Pons (tissue), 1 donor: ENCODE results near the gene CST9L.
"Not testable (repeated sequence)": the region's sequence is repeated elsewhere in the genome, so short reads cannot be mapped to it uniquely, and the experiment has no call there.

ENCODE experiments used
- DNase-seq: peaks from one replicate; pipeline ENCODE4 v3.0.0-alpha.2; 2016; ENCODE audit warnings: low spot score

CST9L gene

DNA sequence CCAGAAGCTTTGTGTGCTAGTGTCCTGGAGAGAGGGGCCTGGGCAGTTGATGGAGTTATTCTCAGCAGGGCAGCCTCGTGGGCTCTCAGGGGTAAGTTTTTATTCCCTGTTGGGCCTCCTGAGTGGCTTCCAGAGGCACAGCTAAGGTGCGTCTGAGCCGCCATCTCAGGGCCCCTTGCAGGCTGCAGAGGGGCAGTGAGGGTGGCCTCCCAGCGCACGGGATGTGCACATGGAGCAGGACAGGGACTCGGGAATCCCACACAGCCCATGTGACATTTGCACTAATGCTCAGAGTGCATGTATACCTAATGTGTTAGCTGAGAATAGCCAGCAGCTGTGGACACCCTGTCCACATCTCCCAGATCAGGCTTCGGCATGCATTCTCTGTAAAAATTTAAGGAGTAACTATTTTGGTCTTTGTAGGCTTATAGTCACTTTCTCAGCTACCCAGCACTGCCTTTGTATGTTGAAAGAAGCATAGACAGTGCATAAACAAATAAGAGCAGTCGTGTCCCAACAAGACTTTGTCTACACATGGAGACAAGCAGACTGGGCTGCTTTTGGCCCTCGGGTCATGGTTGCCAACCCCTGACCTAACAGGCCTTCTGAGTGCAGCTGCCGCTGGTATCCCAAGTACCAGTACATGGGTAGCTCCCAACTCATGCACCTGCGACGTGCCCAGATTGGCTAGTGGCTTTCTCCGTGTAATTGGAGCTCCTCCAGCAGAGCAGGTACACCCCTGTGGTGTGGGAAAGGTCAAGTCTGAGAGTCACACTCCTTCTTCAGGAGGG lies 18.6 kb upstream of the CST9L start:
- no peak for DNase-seq

DNA sequence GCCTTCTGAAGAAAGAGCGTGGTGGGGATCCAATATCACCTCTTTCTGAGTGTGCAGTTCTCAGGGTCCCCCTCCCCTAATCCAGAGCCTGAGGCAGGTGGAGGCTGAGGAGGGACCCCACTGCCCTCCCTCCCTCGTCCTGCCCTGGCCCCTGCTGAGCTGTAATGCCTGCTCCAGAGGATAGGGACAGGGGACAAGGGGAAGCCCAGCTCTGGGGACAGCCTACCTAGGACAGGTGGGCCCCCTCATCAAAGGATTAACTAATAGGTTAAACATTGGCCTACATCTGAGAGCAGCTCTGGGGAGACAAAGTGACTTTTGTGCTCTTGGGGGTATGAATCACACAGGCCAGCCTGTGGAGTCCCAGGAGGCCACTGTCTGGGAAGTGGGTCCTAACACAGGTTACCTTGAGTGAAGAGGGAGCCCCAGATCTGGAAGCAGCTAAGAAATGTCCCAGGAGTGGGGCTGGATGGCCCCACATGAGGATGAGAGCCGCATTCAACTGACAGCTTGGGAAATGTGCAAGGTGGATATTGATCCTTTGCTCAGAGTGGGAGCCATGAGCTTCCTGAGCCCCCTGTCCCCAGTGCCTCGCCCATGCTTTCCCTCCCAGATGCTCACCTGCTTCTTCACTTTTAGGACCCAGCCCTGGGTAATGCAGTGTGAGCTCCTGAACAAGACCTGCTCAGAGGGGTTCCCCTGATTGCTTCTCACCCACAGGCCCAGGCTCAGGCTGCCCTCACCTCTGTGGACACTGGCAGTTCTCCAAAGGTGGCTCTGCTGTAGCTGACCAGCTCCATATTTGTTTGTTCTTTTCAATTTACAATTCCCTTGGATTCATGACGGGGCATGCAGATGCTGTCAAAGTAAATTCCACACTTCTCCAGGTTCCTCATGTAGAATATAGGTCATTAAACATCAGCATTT lies 17.8 kb upstream of the CST9L start:
- no peak for DNase-seq

DNA sequence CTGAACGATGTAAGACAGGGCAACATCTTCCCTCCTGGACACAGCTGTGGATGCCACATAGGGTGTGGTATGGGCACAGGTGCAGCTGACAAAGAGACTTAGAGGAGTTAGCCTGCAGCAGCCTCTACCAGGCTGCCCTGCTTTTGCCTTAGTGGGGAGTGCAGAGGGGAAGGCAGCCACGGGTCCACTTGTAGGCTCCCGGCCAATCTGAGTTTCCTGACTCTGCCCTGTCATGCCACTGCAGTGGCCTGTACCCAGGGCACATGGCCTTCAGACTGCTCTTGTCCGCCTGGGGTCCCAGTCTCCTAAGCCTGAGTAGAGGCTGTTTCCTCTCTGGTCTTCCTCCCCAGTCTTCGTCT lies 17.1 kb upstream of the CST9L start:
- DNase-seq, result no peak

DNA sequence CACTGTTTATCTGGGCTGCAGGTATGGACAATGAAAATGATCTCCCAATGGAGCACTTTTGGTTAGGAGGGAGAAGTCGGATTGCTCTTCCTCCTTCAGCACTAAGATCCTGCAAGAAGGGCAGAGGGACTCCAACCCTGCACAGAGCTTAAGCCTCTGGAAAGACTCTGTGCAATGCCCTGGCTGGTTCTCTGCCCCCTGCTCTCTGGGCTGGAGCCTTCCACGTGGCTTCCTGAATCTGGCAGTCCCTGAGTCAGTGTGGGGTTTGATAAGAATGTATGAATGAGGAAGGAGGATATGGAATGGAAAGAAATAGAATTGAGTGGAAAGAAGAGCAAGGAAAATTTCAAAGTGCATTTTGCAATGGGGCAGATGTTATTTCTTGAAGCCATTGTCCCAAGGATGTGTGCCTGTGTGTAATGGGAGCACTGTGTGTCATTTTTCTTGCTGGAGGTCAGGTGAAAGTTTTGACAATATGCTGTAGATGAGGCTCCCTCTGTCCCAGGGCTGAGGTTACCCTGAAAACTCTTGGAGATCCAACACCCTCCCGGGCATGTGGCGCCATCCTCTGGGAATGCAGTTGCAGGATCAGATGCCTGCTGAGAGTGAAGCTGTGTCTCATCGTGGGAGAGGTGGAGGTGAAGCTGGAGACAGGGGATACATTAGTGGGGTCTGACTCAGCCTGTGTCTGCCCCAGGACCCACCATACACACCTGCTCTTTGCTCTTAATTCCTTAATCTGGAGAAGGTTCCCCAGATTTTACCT lies 16.3 kb upstream of the CST9L start:
- DNase-seq, result no peak

DNA sequence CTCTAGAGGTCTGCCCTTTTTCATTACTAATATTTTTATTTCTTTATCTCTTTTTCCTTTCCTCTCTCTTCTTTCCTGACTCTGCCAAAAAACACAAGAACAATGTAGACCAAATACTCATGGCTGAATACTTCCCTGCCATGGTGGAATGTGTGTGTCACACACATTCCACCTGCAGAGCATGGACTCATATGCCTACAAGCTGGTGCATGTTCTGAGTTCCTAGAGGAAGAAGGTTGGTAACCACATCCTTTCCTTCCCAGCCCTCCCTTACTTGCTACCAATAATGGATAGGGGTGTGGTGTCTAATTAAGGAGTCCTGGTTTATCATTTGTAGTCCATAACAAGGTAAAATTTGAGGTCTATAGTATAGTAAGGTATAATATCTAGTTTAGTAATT lies 15.2 kb upstream of the CST9L start:
- no peak for DNase-seq

DNA sequence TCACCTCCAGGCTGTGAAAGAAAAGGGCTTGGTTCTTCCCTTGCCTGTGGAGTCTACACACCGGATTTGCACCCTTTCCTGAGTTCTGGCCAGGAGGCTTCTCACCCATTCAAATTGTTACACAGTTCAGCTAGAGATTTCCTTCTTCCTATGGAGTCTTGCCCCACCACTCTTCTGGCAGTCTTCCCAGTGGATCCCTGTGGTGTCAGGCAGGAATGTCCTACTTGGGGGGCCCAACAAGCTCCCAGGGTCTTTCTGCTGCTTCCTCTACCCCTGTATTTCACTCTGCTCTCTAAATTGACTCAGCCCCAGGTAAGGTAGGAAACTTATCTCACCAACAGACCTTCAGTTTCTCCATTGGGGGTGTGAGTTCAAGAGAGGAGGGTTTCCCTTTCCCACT lies 14.0 kb upstream of the CST9L start:
- no peak for DNase-seq

DNA sequence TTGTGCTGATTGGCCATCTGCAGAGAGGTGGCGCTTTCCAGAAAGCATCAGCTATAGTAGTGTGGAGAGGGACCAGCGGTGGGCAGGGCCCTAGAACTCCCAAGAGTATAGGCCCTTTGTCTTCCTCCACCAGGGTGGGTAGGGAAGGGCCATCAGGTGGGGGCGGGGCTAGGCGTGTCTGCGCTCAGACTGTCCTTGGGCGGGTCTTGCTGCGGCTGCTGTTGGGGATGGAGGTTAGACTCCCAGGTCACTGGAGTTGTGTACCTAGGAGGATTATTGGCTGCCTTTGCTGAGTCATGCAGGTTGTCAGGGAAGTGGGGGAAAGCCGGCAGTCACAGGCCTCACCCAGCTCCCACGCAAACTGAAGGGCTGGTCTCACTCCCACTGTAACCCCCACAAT lies 13.5 kb upstream of the CST9L start:
- not testable (repeated sequence) for DNase-seq

DNA sequence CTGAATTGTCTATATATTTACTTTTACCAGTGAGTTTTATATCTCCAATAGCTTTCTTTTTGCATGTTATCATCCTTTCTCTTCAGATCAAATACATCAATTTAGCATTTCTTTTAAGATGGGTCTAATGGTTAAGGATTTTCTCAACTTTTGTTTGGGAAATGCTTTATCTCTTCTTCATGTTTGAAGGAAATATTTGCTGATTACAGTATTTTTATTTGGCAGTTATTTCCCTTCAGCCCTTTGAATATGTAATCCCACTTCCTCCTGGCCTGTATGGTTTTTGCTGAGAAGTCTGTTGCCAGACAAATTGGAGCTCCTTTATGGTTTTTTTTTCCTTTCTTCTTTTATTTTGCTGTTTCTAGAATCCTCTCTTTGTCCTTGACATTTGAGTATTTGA lies 6.7 kb upstream of the CST9L start:
- no peak for DNase-seq

DNA sequence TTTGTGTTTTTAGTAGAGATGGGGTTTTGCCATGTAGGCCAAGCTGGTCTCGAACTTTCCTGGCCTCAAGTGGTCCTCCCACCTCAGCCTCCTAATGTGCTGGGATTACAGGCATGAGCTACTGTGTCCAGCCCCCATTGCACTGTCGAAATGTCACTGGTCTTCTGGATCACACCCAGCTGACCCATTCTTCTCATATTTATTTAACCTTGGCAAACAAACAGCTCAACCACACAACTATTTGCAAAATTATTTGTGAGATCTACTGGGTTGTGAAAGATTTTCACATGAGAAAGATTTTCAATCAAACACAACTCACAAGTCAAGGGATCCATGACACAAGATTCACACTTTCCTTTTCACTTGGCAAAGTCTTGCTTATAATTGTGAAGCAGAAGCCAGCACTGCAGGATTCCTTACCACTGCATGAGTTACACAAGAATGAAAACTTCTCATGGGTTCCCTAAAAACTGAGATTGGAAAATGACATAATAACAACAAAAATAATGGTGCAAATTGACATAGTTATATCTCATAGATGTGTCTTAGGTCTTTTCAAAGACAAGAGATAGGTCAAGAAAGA lies 2.0 kb upstream of the CST9L start:
- DNase-seq, result no peak

DNA sequence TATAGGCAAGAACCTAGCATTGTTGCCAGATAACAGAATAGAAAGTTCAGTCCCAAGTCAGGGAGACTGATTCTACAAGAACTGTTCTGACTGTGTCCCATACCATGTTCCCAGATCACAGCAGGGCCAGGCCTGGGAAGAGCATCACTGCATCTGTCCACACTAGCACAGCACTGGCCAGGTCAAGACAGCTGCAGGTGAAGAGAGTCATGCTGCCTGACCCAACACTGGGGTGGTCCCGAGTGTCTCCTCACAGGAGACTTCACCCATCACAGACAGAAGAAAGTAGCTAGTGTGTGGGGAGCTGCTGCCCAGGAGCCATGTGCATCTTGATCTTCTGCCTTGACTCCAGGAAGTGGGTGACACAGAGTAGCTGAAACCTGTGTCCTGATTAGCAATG lies 1.3 kb upstream of the CST9L start:
- no peak for DNase-seq

DNA sequence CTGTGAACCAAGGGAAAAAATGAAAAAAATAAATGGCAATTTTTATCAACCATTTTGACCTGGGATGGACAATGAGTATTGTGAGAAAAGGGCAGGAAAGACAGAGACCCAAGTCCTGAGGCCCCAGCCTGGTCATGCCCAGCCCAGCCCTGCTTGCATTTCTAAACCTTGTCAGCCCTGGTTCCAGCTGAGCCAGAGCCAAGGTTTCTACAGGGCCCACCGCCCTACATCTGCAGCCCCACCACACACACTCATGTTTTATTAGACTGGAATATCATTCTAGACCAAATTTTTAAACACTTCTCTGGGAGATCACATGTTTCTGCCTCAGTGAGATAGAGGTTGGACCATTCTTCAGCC lies 667 bp upstream of the CST9L start:
- no peak for DNase-seq

DNA sequence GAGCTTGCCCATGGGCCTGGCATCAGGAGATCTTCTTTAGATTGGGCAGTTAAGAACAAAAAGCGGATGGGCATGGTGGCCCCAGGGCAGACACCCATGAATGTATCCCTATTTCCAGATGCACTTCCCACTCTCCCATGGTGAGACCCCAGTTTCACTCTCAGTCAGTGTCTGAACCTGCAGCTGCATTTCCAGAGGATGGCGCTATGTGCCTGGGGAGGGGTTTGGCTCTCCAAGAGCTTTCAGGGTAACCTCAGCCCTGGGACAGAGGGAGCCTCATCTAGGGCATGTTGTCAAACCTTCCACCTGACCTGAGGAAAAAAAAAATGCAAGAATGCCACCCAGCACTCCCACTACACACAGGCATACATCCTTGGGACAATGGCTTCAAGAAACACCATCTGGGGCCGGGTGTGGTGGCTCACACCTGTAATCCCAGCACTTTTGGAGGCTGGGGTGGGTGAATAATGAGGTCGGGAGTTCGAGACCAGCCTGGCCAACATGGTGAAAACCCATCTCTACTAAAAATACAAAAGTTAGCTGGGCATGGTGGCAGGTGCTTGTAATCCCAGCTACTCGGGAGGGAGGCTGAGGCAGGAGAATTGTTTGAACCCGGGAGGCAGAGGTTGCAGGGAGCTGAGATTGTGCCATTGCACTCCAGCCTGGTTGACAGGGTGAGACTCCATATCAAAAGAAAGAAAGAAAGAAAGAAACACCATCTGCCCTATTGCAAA lies 1.9 kb downstream of the CST9L start:
- DNase-seq, result no peak

DNA sequence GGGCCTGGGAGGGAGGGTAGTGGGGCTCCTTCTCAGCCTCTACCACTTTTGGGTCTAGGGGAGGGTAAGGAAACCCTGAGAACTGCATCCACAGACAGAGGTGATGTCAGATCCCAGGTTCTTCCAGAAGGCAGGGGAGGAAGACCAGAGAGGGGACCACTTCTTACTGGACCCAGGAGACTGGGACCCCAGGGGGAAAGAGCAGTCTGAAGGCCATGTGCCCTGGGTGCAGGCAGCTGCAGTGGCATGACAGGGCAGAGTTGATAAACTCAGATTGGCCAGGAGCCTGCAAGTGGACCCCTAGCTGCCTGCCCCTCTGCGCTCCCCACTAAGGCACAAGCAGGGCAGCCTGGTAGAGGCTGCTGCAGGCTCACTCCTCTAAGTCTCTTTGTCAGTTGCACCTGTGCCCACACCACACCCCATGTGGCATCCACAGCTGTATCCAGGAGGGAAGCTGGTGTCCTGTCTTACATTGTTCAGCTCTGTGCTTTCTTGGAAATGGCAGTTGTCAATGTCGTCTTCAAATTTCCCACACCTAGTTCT lies 2.7 kb downstream of the CST9L start:
- no peak for DNase-seq

DNA sequence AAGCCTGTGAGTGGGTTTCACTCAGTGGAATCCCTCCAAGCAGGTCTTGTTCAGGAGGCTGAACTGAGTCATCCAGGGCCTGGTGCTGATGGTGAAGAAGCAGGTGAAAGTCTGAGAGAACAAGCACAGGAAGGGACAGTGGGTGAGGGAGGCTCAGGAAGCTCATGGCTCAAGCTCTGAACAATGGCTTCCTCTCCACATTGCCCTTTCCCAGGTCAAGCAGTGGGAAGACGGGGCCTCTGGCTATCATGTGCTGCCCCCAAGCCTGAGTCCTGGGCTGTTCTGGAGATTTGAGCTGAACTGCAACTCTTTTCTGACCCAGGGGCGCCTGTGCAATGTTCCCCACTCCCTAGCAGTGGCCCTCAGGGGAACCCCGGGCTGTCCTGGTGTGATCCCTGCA lies 3.4 kb downstream of the CST9L start:
- DNase-seq, result no peak

DNA sequence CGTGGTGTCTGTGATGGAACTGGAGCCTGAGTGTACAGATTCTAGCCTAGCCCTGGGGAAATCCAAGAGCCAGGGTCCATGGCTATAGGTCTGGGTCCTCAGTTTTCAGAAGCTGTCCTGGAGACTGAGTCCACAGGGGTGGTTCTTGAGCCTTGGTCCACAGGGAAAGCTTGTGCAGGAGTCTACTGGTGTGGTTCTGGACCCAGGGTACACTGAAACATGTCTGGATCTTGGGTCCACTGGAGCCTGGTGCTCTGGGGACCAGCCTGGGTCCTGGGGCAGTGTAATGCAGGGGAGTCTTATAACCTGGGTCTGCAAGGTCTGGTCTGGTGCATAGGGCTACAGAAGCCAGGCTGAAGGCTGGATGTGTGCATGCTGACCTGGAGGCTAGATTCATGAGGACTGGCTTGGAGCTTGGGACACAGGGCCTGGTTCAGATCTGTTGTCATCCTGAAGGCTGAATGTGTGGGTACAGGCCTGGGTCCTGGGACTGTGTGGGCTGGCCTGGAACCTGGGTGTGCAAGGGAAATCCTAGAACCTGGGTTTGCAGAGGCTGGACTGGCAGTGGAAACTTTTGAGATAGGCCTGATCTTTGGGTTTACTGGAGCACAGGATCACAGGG lies 5.5 kb downstream of the CST9L start:
- DNase-seq, result no peak

DNA sequence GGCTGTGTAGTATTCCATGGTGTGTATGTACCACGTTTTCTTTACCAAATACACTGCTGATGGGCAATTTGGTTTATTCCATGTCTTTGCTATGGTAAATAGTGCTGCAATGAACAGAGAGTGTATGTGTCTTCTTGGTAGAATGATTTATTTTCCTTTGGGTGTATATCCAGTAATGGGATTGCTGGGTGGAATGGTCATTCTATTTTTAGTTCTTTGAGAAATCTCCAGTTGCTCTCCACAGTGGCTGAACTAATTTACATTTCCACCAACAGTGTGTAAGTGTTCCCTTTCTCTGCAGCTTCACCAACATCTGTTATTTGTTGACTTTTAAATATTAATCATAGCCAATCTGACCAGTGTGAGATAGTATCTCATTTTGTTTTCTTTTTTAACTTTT lies 13.9 kb downstream of the CST9L start:
- no peak for DNase-seq

DNA sequence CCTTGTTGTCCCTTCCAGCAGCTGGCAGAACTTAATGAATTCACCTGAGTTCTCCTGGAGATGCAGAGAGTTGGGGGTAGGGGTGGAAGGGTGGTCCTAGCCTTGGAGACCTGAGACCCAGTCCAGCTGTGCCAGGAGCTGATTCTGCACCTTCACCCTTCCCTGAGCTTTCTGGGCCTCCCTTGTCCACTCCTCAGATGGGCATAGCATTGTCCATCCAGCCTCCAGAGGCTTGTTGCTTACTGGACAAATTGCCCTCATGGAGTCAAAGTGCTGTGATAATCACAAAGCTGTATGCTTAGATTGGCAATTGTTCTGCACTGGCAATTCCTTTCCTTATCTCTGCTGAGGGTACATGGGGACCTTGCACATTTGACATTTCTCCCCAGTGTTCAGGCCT lies 16.5 kb downstream of the CST9L start:
- no peak for DNase-seq

DNA sequence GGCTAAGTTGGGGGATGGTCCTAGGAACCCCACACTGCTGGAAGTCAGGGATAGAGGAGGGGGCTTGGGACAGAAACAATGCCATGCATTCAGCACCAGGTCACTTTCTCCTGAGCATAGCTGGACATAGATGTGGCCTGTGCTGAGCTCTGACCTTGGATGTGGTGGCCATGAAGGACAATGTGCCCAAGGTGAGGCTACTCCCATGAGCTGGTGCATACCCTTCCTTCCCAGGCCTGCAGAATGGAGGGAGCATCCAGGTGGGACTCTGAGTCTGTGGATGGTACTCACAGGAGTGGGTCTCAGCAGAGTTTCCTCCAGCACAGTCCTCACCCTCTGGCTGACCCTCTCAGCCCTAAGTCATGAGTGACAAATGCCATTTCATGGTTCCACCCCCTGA lies 16.9 kb downstream of the CST9L start:
- DNase-seq, result no peak

DNA sequence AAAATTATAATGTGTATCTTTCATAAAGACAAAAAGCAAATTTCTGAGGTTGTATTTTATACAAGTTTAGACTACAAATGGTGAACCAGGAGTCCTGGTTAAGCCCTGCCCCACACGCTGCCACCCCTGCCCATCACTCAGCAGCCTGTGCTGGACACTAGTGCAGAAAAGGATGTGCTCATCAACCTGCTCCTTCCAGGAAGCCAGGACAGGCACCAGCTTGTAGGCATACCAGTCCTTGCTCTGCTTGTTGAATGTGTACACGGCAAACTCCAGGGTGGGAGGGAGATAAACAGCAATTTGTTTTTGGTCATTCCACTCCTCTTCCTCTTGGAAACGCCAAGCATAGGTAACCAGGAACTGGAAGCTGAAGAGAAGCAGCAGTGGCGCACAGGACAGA lies 18.1 kb downstream of the CST9L start:
- no peak for DNase-seq

DNA sequence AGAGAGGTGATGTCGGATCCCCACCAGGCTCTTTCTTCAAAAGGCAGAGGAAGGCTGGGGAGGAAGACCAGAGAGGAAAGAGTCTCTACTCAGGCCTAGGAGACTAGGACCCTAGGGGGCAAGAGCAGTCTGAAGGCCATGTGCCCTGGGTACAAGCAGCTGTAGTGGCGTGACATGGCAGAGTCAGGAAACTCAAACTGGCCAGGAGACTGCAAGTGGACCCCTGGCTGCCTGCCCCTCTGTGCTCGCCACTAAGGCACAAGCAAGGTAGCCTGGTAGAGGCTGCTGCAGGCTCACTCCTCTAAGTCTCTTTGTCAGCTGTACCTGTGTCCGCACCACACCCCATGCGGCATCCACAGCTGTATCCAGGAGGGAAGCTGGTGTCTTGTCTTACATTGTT lies 19.9 kb downstream of the CST9L start:
- no peak for DNase-seq

DNA sequence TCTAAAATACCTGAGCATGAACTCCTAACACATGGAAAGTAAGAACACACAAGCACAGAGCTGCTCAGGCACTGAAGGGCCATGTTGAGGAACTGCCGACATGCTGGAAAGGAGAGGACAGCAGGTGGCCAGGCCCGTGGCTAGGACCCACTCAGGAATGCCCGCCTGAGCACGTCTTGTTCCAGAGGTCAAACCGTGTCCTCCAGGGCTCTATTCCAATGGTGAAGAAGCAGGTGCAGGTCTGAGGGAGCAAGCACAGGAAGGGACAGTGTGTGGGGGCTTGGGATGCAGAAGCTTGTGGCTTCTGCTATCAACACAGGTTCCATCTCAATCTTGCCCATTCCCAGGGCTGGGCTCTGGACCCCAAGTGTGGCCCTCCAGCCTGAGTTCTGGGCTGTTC lies 20.7 kb downstream of the CST9L start:
- no peak for DNase-seq
